Right hindlimb (tissue), 1 donor: ENCODE data around the gene PLS1.
"Not testable (repeated sequence)": the region's sequence is repeated elsewhere in the genome, so short reads cannot be mapped to it uniquely, and the experiment has no call there.

Experiments used
- DNase-seq: peaks from one replicate; pipeline ENCODE4 v3.0.0-alpha.2; 2018

The PLS1 gene

DNA sequence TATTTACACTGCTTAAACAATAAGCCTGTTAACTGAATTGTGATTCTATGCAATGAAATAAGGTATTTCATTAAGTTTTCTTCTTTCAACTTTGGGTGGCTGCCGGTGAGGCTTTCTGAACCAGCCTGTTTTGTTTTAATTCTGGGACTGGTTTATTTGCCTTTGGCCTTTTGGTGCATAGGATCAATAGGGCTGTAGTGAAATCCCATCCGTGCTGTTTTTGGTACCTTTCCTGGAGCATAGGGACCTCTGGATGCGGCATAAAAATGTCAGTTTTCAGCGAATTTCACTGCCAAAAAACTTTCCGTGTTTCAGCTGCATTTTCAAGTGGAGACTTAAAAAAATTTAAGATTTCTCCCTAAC is 514 bp downstream of the PLS1 start:
- DNase-seq: no peak

DNA sequence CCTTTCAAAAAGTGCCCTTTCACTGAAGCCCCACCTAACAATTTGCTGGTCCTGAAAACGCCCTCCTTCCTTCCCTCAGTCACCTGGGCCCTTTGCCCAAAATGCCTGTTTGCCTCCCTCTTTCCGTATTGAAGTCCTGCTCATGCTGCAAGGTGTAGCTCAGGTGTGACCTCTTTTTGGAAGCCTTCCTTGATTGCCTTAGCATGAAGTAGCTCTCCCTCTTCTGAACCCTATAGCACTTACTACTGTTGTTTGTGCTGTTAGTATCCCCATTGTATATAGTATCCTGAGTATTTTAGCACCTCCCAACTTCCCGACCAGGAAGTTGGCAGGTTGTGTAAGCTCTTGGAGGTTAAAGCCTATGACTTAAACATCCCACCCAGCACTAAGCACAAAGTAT is 1.7 kb downstream of the PLS1 start:
- no peak for DNase-seq

DNA sequence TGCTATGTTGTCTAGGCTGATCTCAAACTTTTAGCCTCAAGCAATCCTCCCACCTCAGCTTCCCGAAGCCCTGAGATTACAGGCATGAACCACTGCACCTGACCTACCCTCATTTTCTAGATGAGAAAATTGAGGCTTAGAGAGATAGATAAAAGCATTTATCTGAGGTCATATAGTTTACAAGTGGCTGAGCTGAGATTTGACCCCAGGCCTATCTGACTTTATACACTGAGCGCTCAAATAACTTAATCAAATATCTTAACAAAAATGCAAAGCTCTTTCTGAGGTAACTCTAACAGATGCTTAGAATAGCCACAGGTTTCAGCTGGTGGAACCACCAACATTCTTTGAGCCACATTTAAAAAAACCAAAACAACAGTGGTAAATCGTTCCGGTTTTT is 5.5 kb downstream of the PLS1 start:
- DNase-seq: no peak

GRCh38 chr3:142602619-142603385 is 6.6 kb downstream of the PLS1 start:
- DNase-seq: no peak

GRCh38 chr3:142603386-142603705 is 7.2 kb downstream of the PLS1 start:
- not testable (repeated sequence) for DNase-seq

- DNase-seq: no peak
These were observed 8.7 kb downstream of the PLS1 start for GRCh38 chr3:142604940-142605339.

DNA sequence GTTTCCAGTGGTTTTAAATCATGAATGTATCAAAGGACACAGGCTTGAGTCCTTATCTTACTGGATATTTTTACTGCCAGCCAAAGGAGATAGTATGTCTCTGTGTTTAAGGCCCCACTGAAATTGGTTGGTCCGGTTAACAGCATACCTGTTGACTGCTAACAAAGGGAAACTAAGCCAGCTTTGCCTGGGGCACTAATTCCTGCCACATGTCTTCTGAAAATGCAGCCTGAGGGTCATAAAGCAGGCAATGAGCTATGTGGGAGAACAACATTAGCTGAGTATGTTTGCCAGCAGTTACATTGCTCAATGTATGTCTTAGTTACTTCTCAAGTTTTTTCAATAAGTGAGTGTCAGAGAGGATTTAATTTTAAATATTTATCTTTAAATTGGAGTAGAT is 12.4 kb downstream of the PLS1 start:
- no peak for DNase-seq

GRCh38 chr3:142609136-142609535 is 12.9 kb downstream of the PLS1 start:
- no peak for DNase-seq

DNA sequence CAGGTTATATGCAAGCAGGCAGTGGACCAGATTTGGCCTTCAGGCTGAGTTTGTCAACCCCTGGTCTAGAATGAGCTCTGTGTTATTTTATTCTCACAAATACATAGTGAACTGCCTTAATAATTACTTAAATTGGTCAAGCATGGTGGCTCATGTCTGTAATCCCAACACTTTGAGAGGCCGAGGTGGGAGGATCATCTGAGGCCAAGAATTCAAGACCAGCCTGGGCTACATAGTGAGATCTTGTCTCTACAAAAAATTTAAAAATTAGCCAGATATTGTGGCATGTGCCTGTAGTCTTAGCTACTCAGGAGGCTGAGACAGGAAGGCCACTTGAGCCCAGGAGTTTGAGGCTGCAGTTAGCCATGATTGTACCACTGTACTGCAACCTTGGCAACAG is 15.0 kb downstream of the PLS1 start:
- no peak for DNase-seq

DNA sequence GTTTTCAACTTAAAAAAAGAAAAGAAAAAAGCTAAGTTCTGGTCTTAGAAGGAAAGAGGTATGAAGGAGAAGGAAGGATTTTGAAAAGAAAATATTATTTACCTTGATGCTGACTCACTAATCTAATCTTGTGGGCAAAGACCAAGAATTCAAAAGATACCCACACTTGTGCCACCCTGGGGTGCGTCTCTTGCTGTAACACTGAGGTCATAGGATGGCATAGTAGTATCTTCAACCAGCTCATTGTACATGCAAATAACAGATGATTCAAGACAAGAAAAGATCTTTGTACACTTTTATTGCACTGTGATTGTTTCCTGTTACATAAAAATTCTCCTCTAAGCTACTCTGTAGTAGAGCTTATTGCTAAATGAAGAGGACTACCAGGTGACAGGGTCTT is 17.3 kb downstream of the PLS1 start:
- no peak for DNase-seq

DNA sequence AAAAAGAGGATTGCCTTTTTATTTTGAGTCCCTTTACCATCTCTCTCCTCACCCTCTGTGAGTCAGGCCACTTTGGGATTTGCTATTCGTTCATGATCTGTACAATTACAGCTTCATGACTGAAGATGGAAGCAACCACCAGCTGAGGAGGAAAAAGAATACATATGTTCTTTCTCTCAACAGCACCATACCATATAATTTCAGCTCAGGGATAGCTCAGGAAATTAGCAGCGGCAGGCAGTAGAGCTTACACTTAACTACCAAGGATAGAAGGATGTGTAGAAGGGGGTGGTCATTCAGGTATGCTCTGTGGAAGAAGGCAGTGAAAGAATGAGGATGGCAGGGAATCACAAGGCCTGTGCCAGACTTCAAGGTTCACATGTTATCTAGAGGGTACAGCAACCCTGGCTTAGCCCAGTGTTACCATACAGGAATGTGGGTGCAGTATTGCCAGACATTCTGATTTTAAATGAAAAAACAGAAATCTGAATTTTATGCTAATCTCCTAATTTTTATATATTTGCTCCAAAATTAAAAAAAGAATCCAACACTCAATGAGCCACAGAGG is 17.9 kb downstream of the PLS1 start:
- no peak for DNase-seq

DNA sequence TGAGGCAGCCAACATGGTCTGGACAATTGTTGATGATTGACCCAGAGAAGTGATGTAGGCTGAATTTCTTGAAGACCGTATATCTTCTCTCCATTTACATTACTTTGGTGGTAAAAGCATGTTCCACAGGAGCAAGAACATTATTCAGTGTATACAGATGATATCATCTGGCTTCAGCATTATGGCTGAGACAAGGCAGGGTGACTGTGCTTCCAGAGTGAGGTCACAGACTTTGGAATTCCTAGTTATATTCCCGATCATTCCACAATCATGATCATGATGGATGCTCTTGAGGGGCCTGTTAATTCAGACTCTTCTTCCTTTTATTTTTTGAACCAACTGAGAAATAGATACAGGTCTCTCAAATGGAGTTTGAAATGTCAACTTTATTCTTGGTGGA is 19.0 kb downstream of the PLS1 start:
- no peak for DNase-seq

GRCh38 chr3:142618917-142619461 is 22.8 kb downstream of the PLS1 start:
- DNase-seq: no peak

DNA sequence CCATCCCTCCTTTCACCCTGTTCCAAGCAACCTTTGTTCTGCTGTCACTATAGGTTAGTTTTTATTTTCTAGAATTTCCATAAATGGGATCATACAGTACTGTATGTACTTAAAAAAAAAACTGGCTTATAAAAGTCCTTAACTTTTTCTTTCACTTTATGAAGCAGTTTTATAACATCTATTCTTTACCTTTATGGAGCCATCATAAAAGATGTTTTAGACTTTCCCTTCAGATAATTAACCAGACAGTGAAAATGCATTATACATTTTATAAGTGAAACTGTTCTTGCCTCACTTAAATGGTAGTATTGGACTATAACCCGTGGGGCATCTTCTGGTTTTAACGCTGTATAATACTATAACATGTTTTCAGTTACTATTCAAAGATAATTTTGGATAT is 26.2 kb downstream of the PLS1 start:
- no peak for DNase-seq

- DNase-seq: no peak
These were observed 27.0 kb downstream of the PLS1 start for GRCh38 chr3:142623194-142623593.

DNA sequence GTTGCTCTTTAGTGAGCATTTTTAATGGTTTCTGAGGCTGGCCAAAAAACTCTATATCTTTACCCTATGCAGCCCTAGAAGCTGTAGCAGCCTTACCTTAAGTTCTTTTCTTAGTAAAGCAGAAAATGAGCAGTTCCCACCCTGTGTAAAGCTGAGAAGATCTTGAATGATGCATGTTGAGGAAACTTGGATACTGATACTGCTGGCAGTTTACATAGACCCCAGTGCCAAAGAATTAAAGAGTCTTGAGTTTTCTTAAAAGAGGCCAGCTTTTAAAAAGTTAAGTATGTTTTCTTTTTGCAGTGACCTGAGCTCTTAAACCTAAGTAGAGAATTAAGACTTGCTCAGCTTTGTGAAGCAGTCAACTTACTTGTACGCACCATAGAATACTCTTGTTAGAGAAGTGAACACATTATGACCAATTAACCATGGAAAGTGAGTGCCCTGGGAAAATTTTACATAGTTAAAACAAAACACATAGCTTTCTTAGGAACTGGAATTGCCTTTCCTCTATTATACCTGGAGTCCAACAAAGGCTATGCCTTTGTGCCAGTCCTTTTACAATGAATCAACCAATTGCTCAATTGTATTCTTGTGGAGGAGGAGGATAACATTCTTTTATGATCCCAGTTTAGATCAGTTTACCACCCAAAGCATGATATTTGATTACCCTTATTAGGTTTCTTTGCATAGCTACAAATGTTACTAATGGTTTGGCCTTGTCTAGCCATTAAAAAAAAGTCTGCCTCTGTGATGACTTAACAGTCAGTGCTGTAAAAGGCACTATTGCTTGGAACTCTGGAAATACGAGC is 28.4 kb downstream of the PLS1 start:
- no peak for DNase-seq

DNA sequence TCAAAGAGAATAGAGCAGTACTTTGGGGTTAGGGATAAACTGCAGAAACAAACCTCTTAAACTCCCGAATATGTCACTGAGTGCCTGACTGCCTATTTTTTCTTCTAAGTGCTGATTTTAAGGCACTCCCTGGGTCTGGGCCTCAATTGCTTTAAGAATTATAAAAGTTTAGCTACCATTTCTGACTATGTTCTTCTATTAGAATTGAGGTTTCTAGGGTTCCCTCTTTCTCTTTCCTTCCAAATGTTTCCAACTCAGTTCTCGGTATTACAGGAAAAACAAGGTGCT is 28.9 kb downstream of the PLS1 start:
- DNase-seq: no peak

GRCh38 chr3:142626971-142627370 is 30.8 kb downstream of the PLS1 start:
- no peak for DNase-seq

DNA sequence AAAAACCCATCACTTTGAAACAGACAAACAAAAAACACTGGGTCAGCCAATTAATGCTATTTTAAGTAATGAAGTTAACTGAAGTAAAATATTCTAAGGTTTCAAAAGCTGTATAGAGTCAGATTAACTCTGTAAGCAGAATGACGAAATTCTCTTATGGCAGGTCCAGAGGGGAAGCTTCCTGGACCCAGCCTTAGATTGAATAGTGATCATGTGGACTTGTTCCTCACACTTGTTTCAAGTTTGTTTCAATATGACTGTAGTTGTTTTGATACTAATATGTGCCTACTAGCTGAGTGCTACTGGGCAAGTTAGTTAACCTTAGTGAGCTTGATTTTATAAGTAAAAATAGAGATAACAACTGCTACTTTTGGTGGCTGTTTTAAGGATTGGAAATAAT is 32.6 kb downstream of the PLS1 start:
- no peak for DNase-seq

DNA sequence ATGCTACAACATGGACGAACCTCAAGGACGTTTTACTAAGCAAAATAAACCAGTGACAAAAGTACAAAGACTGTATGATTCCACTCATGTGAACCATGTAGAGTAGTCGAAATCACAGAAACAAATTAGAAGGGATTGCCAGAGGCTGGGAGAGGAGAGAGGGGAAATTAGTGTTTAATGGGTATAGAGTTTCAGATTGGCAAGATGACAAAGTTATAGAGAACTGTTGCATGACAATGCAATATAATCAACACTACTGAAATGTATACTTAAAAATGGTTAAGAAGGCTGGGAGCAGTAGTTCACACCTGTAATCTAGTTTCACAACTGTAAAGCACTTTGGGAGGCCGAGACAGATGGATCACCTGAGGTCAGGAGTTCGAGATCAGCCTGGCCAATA is 36.9 kb downstream of the PLS1 start:
- no peak for DNase-seq

GRCh38 chr3:142636050-142636449 is 39.9 kb downstream of the PLS1 start:
- DNase-seq: no peak

DNA sequence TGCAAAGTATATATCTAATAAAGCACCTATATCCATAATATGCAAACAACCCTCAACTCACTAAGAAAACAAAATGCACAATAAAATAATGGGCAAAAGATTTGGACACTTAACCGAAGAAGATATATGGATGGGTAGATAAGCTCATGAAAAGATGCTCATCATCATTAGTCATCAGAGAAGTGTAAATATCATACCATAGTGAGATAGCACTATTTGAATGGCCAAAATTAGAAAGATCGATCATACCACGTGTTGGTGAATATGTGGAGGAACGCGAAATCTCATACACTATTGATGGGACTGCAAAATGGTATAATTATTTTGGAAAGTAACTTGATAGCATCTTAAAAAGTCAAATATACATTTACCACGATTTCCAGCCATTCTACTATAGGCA is 40.5 kb downstream of the PLS1 start:
- no peak for DNase-seq

- no peak for DNase-seq
These were observed 42.1 kb downstream of the PLS1 start for GRCh38 chr3:142638291-142638690.

GRCh38 chr3:142641504-142641903 is 45.3 kb downstream of the PLS1 start:
- no peak for DNase-seq
